Thyroid gland (tissue), 4 donors: ENCODE data around the gene SLC25A42. TPM values are rescaled to one million over a fixed set of nuclear protein-coding genes. Genes with fewer than 3 reads are reported as not detected.
"Not testable (repeated sequence)": the region's sequence is repeated elsewhere in the genome, so short reads cannot be mapped to it uniquely, and the experiment has no call there.

Experiments
- DNase-seq, 2 donors: peaks; one replicate each; pipeline ENCODE4 v3.0.0-alpha.2; 2019
- H3K27ac ChIP-seq, 3 donors: fragments of 200-600 bp; sonication (generic); 1 replicate in 2 of 3; 2 replicates in 1 of 3; pipeline ENCODE4 v1.5.1; 2016 to 2019; ENCODE audit warnings: mild to moderate bottlenecking in 1 of 3, moderate library complexity in 1 of 3
- H3K27me3 ChIP-seq: fragments of 200-600 bp; sonication (generic); one replicate; pipeline ENCODE4 v1.5.1; 2019
- H3K36me3 ChIP-seq, 2 donors: fragments of 200-600 bp; sonication (generic); one replicate each; pipeline ENCODE4 v1.5.1; 2016 to 2019
- H3K4me1 ChIP-seq, 2 donors: fragments of 200-600 bp; sonication (generic); one replicate each; pipeline ENCODE4 v1.5.1; 2017 to 2019
- H3K4me3 ChIP-seq, 3 donors: fragments of 200-600 bp; sonication (generic); replicated peaks in 1 of 3; 1 replicate in 2 of 3; 2 replicates in 1 of 3; pipeline ENCODE4 v1.5.1; 2016; ENCODE audit warnings: mild to moderate bottlenecking in 1 of 3
- H3K9me3 ChIP-seq: fragments of 200-600 bp; sonication (generic); one replicate; pipeline ENCODE4 v1.5.1; 2017
- POLR2A ChIP-seq, 2 donors: fragments of 450-650 bp; IDR thresholded peaks; one replicate each; pipeline ENCODE4 v1.6.1; 2017; ENCODE audit warnings: antibody characterized with exemption in 2 of 2, mild to moderate bottlenecking in 2 of 2, moderate library complexity in 1 of 2
- WGBS, 2 donors: methylation state at CpG; one replicate each; pipeline ENCODE4 v1.1.5; 2017; 5-methylcytosine and 5-hydroxymethylcytosine counted together
- intact Hi-C: fragments of 100-400 bp; cut with DNase I; formaldehyde crosslinking; loops from one replicate; pipeline ENCODE4 v1.15.1; 2023
- total RNA-seq, 4 donors: library from RNA; depleted of rRNA; stranded (reverse); fragments of >200 nt; gene quantifications; one replicate each; pipeline ENCODE4 v1.2.3, GENCODE V29; 2016
- TF ChIP-seq, protein P1 (sequence below), 6 experiments: fragments of 200-600 bp in 3 of 6; fragments of 450-650 bp in 3 of 6; sonication (generic) in 3 of 6; IDR thresholded peaks; one replicate each; pipeline ENCODE4 v1.5.1; 2016 to 2019; ENCODE audit warnings: antibody characterized with exemption in 6 of 6, mild to moderate bottlenecking in 2 of 6, inconsistent platforms in 1 of 6, moderate library complexity in 1 of 6

Gene SLC25A42
- total RNA-seq, 4 donors from 2014 or later: 28.0 to 43.9 (median 33.9) TPM

DNA sequence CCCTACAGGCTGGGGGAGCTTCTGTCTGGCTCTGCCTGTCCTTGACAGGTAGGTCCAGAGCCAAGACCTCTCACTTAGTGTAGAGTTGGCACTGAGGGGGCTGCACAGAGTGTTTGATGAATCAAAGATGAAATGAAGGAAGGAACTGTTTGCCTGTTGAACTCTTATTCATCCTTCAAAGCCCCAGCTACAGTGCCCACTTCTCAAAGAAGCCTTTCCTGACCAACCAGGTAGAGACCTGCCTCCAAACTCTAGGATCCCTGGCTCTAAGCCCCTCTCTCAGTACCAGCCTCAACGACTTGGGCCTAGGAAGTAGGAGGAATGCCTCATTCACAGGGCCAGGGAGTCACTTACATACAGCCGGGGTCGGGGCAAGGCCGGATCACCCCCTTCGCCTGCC lies 83.5 kb downstream of the SLC25A42 start:
- DNase-seq: no peak
- WGBS, 2 donors: 98 to 100% methylated on average over 4 to 5 of the region's 5 CpGs
- peaks cover 4 to 7% of the 10 kb centered on the region in 2 donors for H3K4me1 ChIP-seq
- no peaks in the 10 kb centered on the region for H3K27me3 ChIP-seq
- H3K36me3 ChIP-seq: peaks cover 0 to 4% of the 10 kb centered on the region in 2 donors
- TF ChIP-seq POLR2A (IDR thresholded peaks at IDR 0.05): no peak
- TF ChIP-seq, protein P1, sequence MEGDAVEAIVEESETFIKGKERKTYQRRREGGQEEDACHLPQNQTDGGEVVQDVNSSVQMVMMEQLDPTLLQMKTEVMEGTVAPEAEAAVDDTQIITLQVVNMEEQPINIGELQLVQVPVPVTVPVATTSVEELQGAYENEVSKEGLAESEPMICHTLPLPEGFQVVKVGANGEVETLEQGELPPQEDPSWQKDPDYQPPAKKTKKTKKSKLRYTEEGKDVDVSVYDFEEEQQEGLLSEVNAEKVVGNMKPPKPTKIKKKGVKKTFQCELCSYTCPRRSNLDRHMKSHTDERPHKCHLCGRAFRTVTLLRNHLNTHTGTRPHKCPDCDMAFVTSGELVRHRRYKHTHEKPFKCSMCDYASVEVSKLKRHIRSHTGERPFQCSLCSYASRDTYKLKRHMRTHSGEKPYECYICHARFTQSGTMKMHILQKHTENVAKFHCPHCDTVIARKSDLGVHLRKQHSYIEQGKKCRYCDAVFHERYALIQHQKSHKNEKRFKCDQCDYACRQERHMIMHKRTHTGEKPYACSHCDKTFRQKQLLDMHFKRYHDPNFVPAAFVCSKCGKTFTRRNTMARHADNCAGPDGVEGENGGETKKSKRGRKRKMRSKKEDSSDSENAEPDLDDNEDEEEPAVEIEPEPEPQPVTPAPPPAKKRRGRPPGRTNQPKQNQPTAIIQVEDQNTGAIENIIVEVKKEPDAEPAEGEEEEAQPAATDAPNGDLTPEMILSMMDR (IDR thresholded peaks at IDR 0.05): no peak
- intact Hi-C loops: loop anchor here (10.0 kb wide), 1 partner anchor 77 kb away; no protein-coding TSS in a partner anchor
- no peak overlapping the region for H3K27ac ChIP-seq
- H3K9me3 ChIP-seq: no peaks in the 10 kb centered on the region
- no peak overlapping the region for H3K4me3 ChIP-seq

DNA sequence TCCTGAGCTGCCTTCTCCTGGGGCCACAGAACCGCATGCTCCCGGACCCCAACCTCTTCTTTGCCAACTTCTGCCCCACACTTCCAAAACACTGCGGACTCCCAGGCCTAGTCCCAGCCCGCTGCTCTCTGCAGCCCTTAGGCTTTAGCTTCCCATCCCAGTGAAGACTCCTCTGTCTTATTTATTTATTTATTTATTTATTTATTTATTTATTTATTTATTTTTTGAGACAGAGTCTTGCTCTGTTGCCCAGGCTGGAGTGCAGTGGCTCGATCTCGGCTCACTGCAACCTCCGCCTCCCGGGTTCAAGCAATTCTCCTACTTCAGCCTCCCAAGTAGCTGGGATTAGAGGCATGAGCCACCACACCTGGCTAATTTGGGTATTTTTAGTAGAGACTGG lies 84.7 kb downstream of the SLC25A42 start:
- H3K27me3 ChIP-seq, H3K36me3 ChIP-seq, H3K4me1 ChIP-seq, H3K9me3 ChIP-seq, H3K27ac ChIP-seq, DNase-seq, H3K4me3 ChIP-seq: not testable (repeated sequence)
- WGBS, 2 donors: 95 to 97% methylated on average over 8 of the region's 8 CpGs
- intact Hi-C loops: loop anchor here (10.0 kb wide), 1 partner anchor 76 kb away; no protein-coding TSS in a partner anchor

DNA sequence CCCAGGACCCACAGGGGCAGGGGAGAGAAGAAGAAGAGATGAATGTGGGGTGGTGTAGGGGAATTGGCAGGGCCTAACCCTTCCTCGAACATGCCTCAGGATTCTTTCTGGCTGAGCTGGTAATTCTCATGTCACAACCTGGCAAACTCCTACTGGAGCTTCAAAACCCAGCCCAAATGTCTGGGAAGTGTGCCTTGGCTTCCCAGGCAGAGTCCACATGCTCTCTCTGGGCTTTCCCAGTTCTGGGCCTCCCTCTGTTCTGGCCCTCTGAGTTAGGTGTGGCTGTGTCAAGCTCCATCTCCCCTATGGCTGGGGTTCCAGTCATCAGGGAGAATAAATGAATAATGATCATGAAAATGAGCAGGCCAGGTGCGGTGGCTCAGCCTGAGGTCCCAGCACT lies 85.6 kb downstream of the SLC25A42 start:
- no peak overlapping the region for H3K27ac ChIP-seq
- no peak for TF ChIP-seq POLR2A (IDR thresholded peaks at IDR 0.05)
- TF ChIP-seq, protein P1 (IDR thresholded peaks at IDR 0.05): no peak
- peaks cover 0 to 4% of the 10 kb centered on the region in 2 donors for H3K36me3 ChIP-seq
- WGBS, 2 donors: 95% methylated on average over 2 of the region's 2 CpGs
- H3K9me3 ChIP-seq: no peaks in the 10 kb centered on the region
- intact Hi-C loops: loop anchor here (10.0 kb wide), 1 partner anchor 75 kb away; no protein-coding TSS in a partner anchor
- H3K4me1 ChIP-seq: peaks cover 4 to 7% of the 10 kb centered on the region in 2 donors
- no peaks in the 10 kb centered on the region for H3K27me3 ChIP-seq
- no peak overlapping the region for H3K4me3 ChIP-seq
- no peak for DNase-seq

DNA sequence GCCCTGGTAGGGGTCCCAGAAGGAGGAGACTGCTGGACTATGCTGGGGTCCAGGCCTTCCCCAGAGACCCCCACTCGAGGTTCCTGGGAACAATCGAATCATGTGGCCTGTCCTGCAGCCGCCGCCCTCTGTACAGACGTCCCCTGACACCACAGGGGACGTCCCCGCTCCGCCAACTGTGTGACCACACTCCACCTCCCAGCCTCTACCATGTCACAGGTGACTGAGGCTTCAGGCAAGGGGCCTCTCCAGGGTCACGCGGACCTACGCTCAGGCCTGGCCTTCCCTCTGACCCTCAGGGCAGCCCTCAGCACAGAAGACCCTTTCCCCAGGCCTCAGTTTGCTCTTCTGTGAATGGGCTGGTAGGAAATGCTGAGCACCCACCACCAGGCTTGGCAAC lies 87.6 kb downstream of the SLC25A42 start:
- no peaks in the 10 kb centered on the region for H3K27me3 ChIP-seq
- no peak for DNase-seq
- intact Hi-C loops: loop anchor here (10.0 kb wide), 1 partner anchor 183 kb away; no protein-coding TSS in a partner anchor
- TF ChIP-seq POLR2A (IDR thresholded peaks at IDR 0.05): no peak
- H3K4me1 ChIP-seq: no peaks in the 10 kb centered on the region
- H3K9me3 ChIP-seq: no peaks in the 10 kb centered on the region
- peaks cover 0 to 4% of the 10 kb centered on the region in 2 donors for H3K36me3 ChIP-seq
- H3K27ac ChIP-seq: no peak overlapping the region
- WGBS, 2 donors: 70 to 88% methylated on average over 3 to 11 of the region's 11 CpGs
- H3K4me3 ChIP-seq: no peak overlapping the region

DNA sequence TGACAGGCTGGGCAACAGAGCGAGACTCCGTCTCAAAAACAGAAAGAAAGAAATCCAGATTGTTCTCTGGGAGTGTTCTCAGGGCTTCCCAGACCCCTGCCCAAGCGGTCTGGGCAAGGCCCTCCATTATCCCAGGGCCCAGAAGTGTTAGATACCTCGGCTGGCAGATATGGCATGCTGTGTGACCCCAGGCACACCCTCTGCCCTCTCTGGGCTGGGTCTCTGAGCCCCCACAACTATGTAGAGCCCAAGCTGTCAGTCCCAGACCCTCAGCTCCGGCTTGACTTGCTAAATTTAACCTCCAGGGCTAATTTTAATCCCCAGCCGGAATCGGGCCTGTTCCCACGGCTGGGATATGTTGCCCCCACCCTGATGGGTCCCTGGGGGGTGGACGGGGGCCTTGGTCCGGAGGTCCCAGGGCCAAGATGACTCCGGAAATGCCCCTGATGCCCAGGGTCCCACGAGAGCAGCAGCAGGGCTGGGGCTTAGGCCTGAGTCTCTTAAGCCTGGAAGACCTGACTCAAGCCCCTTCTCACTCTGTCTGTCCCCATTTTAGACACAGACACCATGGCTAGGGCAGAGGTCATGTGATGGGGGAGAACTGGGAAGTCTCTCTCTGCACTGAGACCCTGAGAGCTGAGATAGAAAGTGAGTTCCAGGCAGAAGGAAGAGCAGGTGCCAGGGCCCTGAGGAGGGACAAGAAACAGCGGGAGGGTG lies 89.0 kb downstream of the SLC25A42 start:
- 74 to 87% methylated on average over 8 to 13 of the region's 13 CpGs for WGBS, 2 donors
- Histone ChIP-seq H3K27me3 (no peaks in the 10 kb centered on the region), H3K27ac (no peak overlapping the region), H3K36me3 (peaks cover 0 to 4% of the 10 kb centered on the region in 2 donors), H3K4me3 (no peak overlapping the region), H3K4me1 (no peaks in the 10 kb centered on the region), H3K9me3 (no peaks in the 10 kb centered on the region)
- intact Hi-C loops: loop anchor here (10.0 kb wide), 1 partner anchor 182 kb away; no protein-coding TSS in a partner anchor
- DNase-seq: no peak
- TF ChIP-seq, protein P1 (IDR thresholded peaks at IDR 0.05): no peak
- TF ChIP-seq POLR2A (IDR thresholded peaks at IDR 0.05): no peak
